Measurements from ENCODE around the gene DOCK2. TPM values are rescaled to one million over a fixed set of nuclear protein-coding genes. Genes with fewer than 3 reads are reported as not detected.
"Not testable (repeated sequence)": the region's sequence is repeated elsewhere in the genome, so short reads cannot be mapped to it uniquely, and the experiment has no call there.

DOCK2 gene
- total RNA-seq, 2 donors from 2014 or later, result 26.0 to 33.8 TPM

DNA sequence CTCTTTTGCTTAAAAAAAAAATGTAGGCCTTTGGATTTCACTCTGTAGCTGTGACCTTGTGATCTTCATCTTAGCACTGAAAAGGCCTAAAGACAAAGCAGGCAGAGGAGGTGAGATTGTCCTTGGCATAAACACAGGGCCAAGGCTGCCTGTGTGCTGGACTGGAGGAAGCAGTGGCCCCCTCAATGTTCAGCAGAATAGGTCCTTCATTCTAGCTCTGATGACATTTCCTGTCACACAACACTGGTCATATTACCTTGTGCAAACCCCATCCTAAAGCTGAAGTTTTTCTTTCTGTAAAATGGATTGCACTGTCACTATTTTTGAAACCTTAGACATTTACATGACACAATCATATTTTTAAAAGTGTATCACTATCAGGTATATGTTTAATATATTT, 195.8 kb downstream of the DOCK2 start:
- intact Hi-C loops (cut with DNase I), result no loop called here
- DNase-seq (ENCODE audit: low spot score), result no peak

DNA sequence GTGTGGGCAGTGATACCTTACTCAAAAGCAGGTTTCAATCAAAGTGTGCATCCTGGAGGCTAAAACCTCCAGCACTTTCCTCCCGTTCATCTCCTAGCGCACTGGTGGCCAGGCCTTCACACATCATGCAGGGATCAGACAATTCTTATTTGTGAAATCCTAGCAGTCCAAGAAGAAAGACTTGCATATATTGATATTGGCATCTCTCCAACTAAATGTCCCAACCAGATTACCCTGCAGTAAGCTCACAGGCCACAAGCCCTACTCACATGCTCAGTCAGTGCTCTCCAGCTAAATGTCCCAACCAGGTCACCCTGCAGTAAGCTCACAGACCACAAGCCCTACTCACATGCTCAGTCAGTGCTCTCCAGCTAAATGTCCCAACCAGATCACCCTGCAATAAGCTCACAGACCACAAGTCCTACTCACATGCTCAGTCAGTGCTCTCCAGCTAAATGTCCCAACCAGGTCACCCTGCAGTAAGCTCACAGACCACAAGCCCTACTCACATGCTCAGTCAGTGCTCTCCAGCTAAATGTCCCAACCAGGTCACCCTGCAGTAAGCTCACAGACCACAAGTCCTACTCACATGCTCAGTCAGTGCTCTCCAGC, 196.7 kb downstream of the DOCK2 start:
- intact Hi-C loops (cut with DNase I); DNase-seq (ENCODE audit: low spot score): not testable (repeated sequence)

DNA sequence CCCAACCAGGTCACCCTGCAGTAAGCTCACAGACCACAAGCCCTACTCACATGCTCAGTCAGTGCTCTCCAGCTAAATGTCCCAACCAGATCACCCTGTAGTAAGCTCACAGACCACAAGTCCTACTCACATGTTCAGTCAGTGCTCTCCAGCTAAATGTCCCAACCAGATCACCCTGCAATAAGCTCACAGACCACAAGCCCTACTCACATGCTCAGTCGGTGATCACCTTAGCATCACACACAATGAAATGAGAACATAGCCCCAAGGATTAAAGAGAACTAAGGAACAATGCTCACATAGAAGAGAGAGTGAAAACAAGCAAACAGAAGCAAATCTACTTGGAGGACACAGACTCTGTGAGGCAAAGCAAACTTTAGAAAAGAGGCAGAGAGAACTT, 197.5 kb downstream of the DOCK2 start:
- DNase-seq (ENCODE audit: low spot score); intact Hi-C loops (cut with DNase I): not testable (repeated sequence)

DNA sequence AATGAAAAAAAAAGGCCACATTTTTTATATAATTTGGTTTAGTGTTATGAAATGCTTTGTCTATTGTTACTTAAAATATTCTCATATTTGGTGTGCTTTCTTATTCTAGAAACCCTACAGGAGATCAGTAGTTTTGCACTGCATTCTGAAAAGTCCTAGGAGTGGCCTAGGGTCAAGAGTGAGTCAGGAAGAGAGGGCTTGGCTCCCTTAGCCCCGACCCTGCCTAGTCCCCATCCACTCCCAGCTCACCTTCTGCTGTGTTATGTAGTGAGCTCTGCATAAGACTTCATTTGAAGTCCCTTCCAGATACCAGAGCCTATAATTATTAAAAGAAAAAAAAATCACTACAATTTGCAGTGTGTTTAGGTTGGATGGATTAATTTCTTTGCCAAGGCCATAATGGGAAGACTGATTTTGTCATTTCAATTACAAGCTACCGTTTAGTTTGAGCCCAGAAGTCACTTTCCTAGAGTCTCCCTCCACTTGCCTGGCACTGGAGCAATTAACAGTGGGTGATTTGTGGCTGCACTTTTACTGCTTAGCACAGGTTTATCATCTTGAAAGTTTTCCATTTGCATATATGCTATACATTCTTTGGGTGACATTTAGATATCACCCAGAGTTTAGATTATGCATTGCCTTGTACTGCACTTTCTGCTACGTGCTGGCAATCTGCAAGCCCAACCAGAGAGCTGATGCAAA, 199.9 kb downstream of the DOCK2 start:
- intact Hi-C loops (cut with DNase I), result no loop called here

DNA sequence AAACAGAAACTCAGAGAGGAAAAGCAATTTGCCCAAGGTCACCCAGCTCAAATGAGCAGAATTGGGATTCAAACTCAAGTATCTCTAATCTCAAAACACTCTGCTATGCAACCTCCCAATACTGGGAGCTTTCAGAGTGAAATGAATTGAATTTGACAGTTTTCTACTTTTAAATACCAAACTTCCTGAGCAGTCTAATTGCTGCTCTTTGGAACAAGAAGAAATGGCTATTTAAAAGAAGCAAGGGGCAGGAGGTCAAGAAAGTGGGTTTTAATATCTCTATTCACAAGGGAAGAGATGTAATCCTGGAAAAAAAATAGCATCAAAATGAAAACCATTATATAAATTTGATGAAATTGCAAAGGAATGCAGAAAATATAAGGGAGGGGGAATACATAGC, 200.6 kb downstream of the DOCK2 start:
- DNase-seq (ENCODE audit: low spot score), result no peak
- intact Hi-C loops (cut with DNase I), result no loop called here

More for the DNA sequence above, 199.9 kb downstream of the DOCK2 start:
- DNase-seq (ENCODE audit: low spot score), result no peak

GRCh38 chr5:169838688-169839087, 201.6 kb downstream of the DOCK2 start:
- intact Hi-C loops (cut with DNase I), result no loop called here
- DNase-seq (ENCODE audit: low spot score), result no peak

GRCh38 chr5:169840405-169840804, 203.3 kb downstream of the DOCK2 start:
- no peak for DNase-seq (ENCODE audit: low spot score)
- intact Hi-C loops (cut with DNase I), result no loop called here

DNA sequence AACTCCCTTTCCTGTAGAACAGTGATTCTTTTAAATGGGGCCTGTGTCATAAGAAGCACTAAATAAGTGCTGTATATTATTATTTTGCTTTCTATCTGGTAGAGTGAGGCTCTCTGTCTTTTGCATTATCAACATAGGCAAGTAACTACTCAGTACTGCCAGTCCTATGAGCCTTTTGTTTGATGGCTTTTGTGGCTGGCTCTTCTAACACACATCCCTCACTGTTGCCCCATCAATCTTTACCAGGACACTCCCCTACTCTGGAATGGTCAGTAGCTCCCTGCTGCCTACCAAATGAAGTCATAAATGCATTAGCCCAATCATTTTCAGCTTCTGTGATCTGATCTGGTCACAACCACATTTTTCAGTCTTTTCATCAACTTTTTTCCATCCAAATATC, 205.6 kb downstream of the DOCK2 start:
- intact Hi-C loops (cut with DNase I), result no loop called here
- no peak for DNase-seq (ENCODE audit: low spot score)

DNA sequence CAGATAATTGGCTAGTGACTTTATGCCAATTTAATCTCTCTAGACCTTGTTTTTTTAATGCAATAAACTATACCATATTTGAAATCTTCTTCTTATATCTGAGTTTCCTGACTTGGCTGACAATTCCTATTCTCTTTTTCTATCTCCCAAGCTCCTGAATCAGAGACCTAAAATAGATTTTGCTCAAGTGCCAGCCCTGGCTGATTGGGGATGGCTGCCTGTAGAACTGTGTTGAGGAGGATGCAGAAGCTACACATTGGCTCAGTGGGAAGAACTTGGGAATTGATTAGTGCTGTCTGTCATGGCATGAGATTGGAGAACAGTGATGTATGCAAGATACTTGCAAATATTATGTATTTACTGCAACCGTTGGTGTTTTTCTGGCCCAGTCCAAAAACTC, 210.4 kb downstream of the DOCK2 start:
- DNase-seq (ENCODE audit: low spot score), result no peak
- intact Hi-C loops (cut with DNase I), result no loop called here

DNA sequence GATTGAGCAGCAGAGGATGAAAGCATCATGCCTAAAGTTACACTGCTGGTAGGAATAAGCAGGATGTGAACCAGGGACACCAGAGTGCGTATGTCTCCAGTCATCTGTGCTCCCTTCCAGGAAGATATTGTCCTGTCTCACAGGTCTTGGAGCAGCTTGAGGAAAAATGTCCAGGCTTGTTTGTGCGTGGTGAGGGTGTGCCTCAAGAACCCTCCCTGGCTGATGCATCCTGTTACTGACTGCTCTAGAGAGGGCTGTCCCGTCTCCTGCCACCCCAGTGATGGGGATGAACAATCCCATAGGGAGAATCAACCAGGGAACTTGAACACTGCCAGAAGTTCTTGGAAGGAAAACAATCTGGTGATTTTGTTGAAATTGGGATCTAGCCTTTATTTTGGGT, 211.2 kb downstream of the DOCK2 start:
- no peak for DNase-seq (ENCODE audit: low spot score)
- intact Hi-C loops (cut with DNase I), result no loop called here

DNA sequence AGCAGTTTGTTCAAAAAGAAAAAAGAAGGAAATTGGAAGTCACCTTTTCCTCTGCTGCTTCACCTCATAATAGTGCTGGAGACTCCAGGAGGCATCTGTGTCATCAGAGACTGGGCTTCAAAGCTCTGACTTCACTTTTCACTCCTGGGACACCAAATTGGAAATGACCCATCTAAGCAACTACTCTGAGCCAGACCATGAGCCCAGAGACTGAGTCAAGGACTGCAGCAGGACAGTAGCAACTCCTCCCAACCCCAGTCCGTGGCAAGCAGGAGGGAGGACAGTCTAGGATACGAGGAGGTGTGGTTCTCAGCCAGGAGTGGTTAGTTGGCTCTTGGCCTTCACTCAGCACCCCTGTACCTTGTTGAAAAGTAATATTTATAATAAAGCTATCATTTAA, 211.7 kb downstream of the DOCK2 start:
- DNase-seq (ENCODE audit: low spot score), result no peak
- intact Hi-C loops (cut with DNase I), result no loop called here

- DNase-seq (ENCODE audit: low spot score), result no peak
- intact Hi-C loops (cut with DNase I), result no loop called here
Observed at GRCh38 chr5:169850409-169850808, 213.3 kb downstream of the DOCK2 start.

DNA sequence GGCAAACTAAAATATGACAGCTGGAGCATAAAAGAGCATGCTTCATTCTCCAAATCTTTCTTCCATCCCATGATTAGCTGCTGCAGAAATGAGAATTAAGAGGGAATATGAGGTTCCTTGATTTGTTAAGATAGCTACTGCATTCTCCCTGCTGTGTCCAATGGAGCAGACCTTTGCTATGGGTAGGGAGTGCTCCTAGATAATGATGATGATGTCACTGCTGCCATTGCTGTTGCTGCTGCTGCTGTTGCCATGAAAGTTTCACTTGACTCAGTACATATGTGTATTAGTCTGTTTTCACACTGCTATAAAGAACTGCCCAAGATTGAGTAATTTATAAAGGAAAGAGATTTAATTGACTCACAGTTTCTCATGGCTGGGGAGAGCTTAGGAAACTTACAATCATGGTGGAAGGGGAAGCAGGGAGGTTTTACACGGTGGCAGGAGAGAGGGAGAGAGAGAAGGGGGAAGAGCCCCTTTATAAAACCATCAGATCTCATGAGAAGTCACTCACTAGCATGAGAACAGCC, 214.3 kb downstream of the DOCK2 start:
- DNase-seq (ENCODE audit: low spot score), result no peak
- intact Hi-C loops (cut with DNase I), result no loop called here

DNA sequence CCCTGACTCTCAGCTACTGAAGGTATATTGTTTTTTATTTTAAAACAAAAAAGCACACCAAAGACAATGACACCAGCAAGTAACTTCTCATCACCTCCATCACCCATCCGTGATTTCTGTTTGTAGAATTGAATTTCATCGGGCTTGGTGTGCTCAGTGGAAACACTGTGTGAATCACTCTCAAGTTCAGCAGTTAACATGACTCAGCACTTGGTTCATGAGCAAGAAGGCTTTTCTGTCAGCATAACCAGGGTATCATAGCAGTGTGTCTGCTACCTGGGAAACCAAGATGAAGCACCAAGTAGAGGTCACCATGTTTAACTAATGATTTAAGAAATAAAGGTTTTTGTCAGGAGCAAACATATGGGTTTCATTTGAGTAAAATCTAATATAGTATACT, 219.5 kb downstream of the DOCK2 start:
- intact Hi-C loops (cut with DNase I), result no loop called here
- no peak for DNase-seq (ENCODE audit: low spot score)

DNA sequence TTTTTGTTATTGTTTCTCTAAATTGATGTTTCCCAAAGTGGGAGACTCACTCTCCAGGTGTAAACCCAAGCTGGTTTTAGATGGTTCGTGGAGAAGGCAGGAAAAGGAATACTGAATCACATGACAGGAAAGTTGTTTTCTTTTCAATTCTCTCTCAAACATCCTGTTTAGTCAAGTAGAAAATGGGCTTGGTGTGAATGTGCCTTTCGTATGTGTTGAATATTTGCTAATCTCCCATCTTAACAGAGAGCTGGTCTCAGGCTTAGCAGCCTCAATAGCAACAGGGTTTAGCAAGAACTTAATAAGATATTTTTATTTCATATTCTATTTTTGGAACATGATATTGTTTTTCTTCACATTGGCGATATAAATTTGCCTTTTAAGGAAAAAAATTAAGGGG, 223.5 kb downstream of the DOCK2 start:
- intact Hi-C loops (cut with DNase I), result no loop called here
- no peak for DNase-seq (ENCODE audit: low spot score)

- DNase-seq (ENCODE audit: low spot score), result no peak
- intact Hi-C loops (cut with DNase I), result no loop called here
Observed at GRCh38 chr5:169861433-169861832, 224.4 kb downstream of the DOCK2 start.

DNA sequence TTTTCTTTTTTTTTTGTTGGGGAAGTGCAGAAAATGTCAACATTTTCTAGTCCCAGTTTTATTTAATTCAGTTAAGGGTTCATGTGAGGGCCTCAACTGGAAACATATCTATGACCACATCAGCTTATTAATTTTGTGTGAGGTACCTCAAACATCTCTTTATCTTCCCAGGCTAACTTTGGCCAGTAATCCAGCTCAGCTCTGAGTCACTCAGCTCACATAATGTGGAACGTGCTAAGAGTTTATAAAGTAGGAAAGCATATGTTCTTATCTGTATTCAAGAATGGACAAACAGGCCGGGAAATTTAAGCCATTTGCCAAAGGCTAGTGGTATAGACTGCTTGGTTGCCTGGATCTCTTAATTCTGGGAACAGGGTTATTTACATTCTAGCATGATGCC, 224.9 kb downstream of the DOCK2 start:
- intact Hi-C loops (cut with DNase I), result no loop called here
- DNase-seq (ENCODE audit: low spot score), result no peak

- DNase-seq (ENCODE audit: low spot score), result no peak
- intact Hi-C loops (cut with DNase I), result no loop called here
Observed at GRCh38 chr5:169862391-169862811, 225.3 kb downstream of the DOCK2 start.

DNA sequence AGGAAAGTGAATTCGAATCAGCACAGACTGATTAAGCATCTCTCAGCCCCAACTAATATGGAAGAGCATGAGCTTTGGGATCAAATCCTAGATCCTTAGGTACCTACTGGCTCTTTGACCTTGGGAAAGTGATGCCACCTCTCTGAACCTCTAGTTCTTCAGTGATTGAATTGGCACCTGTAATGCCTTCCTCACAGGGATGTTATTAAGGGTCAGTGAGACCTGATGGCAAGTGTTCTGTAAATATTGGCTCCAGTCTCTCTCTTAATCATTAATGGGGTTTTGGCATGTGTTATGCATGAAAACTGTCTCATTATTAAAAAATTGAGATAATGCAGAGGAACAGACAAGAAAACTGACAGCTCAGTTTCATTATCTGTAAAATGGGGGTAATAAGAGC, 227.4 kb downstream of the DOCK2 start:
- intact Hi-C loops (cut with DNase I), result no loop called here
- no peak for DNase-seq (ENCODE audit: low spot score)

- intact Hi-C loops (cut with DNase I), result no loop called here
- DNase-seq (ENCODE audit: low spot score), result no peak
Observed at GRCh38 chr5:169867347-169867746, 230.3 kb downstream of the DOCK2 start.

- DNase-seq (ENCODE audit: low spot score), result no peak
- intact Hi-C loops (cut with DNase I), result no loop called here
Observed at GRCh38 chr5:169869066-169869465, 232.0 kb downstream of the DOCK2 start.
